BLaER1 treated with 17β-estradiol and CSF1 and Interleukin-3, amounts not matched to agents 10 nM and 100 nM (cell line): ENCODE measurements around the gene CARF.

Experiments used
- H3K27ac ChIP-seq, 11 experiments: shearing (Covaris generic); formaldehyde crosslinking; 2 replicates each; pipeline ENCODE4 v1.8.1; 2022
- H3K27me3 ChIP-seq, 11 experiments: shearing (Covaris generic); formaldehyde crosslinking; 2 replicates each; pipeline ENCODE4 v1.8.1; 2022
- H3K36me3 ChIP-seq, 11 experiments: shearing (Covaris generic); formaldehyde crosslinking; 2 replicates each; pipeline ENCODE4 v1.8.1; 2022
- H3K4me1 ChIP-seq, 10 experiments: shearing (Covaris generic); formaldehyde crosslinking; 2 replicates each; pipeline ENCODE4 v1.8.1; 2022
- H3K4me2 ChIP-seq, 11 experiments: shearing (Covaris generic); formaldehyde crosslinking; 2 replicates each; pipeline ENCODE4 v1.8.1; 2022
- H3K4me3 ChIP-seq, 10 experiments: shearing (Covaris generic); formaldehyde crosslinking; 2 replicates each; pipeline ENCODE4 v1.8.1; 2022
- H3K9ac ChIP-seq, 11 experiments: shearing (Covaris generic); formaldehyde crosslinking; 2 replicates each; pipeline ENCODE4 v1.8.1; 2022
- H3K9me3 ChIP-seq, 11 experiments: shearing (Covaris generic); formaldehyde crosslinking; replicated peaks in 1 of 11; 2 replicates each; pipeline ENCODE4 v1.8.1; 2022
- H4K20me1 ChIP-seq, 11 experiments: shearing (Covaris generic); formaldehyde crosslinking; 2 replicates each; pipeline ENCODE4 v1.8.1; 2022
- Cebpa-rat ChIP-seq, 11 experiments: shearing (Covaris generic); IDR thresholded peaks; 2 replicates each; pipeline ENCODE4 v1.8.1; 2022

Gene CARF

GRCh38 chr2:202918860-202919259 lies 6.8 kb downstream of the CARF start:
- peaks cover 15 to 41% (median 22%) of the 10 kb centered on the region in 11 experiments; a peak in 19 of 22 replicates for H3K36me3 ChIP-seq
- H3K4me1 ChIP-seq, result no peaks in the 10 kb centered on the region
- no peaks in the 10 kb centered on the region for H4K20me1 ChIP-seq
- no peak overlapping the region for H3K9ac ChIP-seq
- no peak overlapping the region for H3K4me3 ChIP-seq
- no peak overlapping the region for H3K4me2 ChIP-seq
- H3K27me3 ChIP-seq, result no peaks in the 10 kb centered on the region
- H3K9me3 ChIP-seq, result peaks cover 0 to 9% (median 0%) of the 10 kb centered on the region in 11 experiments; a peak in 2 of 22 replicates
- H3K27ac ChIP-seq, result no peak overlapping the region
- TF ChIP-seq Cebpa-rat (IDR thresholded peaks at IDR 0.05), result no peak

GRCh38 chr2:202932425-202933138 lies 20.5 kb downstream of the CARF start:
- TF ChIP-seq Cebpa-rat (IDR thresholded peaks at IDR 0.05), result no peak
- no peak overlapping the region for H3K9ac ChIP-seq
- no peaks in the 10 kb centered on the region for H4K20me1 ChIP-seq
- H3K36me3 ChIP-seq, result peaks cover 12 to 52% (median 28%) of the 10 kb centered on the region in 11 experiments; a peak in 20 of 22 replicates
- no peaks in the 10 kb centered on the region for H3K27me3 ChIP-seq
- no peak overlapping the region for H3K4me2 ChIP-seq
- H3K27ac ChIP-seq, result no peak overlapping the region
- H3K4me3 ChIP-seq, result no peak overlapping the region
- peaks cover 0 to 12% (median 9%) of the 10 kb centered on the region in 11 experiments; a peak in 10 of 22 replicates for H3K9me3 ChIP-seq
- no peaks in the 10 kb centered on the region for H3K4me1 ChIP-seq

- H4K20me1 ChIP-seq, result no peaks in the 10 kb centered on the region
- peaks cover 12 to 47% (median 25%) of the 10 kb centered on the region in 11 experiments; a peak in 19 of 22 replicates for H3K36me3 ChIP-seq
- peaks cover 0 to 12% (median 9%) of the 10 kb centered on the region in 11 experiments; a peak in 10 of 22 replicates for H3K9me3 ChIP-seq
- no peak for TF ChIP-seq Cebpa-rat (IDR thresholded peaks at IDR 0.05)
- no peaks in the 10 kb centered on the region for H3K4me1 ChIP-seq
- no peak overlapping the region for H3K9ac ChIP-seq
- no peak overlapping the region for H3K4me3 ChIP-seq
- H3K4me2 ChIP-seq, result no peak overlapping the region
- no peak overlapping the region for H3K27ac ChIP-seq
- no peaks in the 10 kb centered on the region for H3K27me3 ChIP-seq
Observed at GRCh38 chr2:202933139-202933510, 21.1 kb downstream of the CARF start.

GRCh38 chr2:202933958-202934357 lies 21.9 kb downstream of the CARF start:
- no peak overlapping the region for H3K27ac ChIP-seq
- H3K9me3 ChIP-seq, result peaks cover 0 to 15% (median 9%) of the 10 kb centered on the region in 11 experiments; a peak in 10 of 22 replicates
- no peak for TF ChIP-seq Cebpa-rat (IDR thresholded peaks at IDR 0.05)

GRCh38 chr2:202934456-202934855 lies 22.4 kb downstream of the CARF start:
- Histone ChIP-seq H3K4me2 (no peak overlapping the region), H3K27me3 (no peaks in the 10 kb centered on the region), H3K9ac (no peak overlapping the region), H3K9me3 (peaks cover 0 to 15% (median 9%) of the 10 kb centered on the region in 11 experiments; a peak in 10 of 22 replicates), H3K27ac (no peak overlapping the region), H3K36me3 (peaks cover 17 to 57% (median 34%) of the 10 kb centered on the region in 11 experiments; a peak in 20 of 22 replicates), H3K4me3 (no peak overlapping the region), H3K4me1 (no peaks in the 10 kb centered on the region), H4K20me1 (no peaks in the 10 kb centered on the region)
- TF ChIP-seq Cebpa-rat (IDR thresholded peaks at IDR 0.05), result no peak

More at GRCh38 chr2:202933958-202934357, 21.9 kb downstream of the CARF start:
- Histone ChIP-seq H3K27me3 (no peaks in the 10 kb centered on the region), H3K4me1 (no peaks in the 10 kb centered on the region), H3K4me3 (no peak overlapping the region), H3K36me3 (peaks cover 17 to 55% (median 29%) of the 10 kb centered on the region in 11 experiments; a peak in 20 of 22 replicates), H3K9ac (no peak overlapping the region), H3K4me2 (no peak overlapping the region), H4K20me1 (no peaks in the 10 kb centered on the region)

GRCh38 chr2:202938960-202939359 lies 26.9 kb downstream of the CARF start:
- no peak overlapping the region for H3K9ac ChIP-seq
- H3K27ac ChIP-seq, result no peak overlapping the region
- H3K9me3 ChIP-seq, result 0 out of 22 replicates have a peak, but pooled peaks cover 0 to 4% (median 0%) of the 10 kb centered on the region in 11 experiments
- no peaks in the 10 kb centered on the region for H3K27me3 ChIP-seq
- TF ChIP-seq Cebpa-rat (IDR thresholded peaks at IDR 0.05), result no peak
- no peak overlapping the region for H3K4me2 ChIP-seq
- H3K4me1 ChIP-seq, result no peaks in the 10 kb centered on the region
- H3K4me3 ChIP-seq, result no peak overlapping the region
- H3K36me3 ChIP-seq, result peaks cover 12 to 56% (median 26%) of the 10 kb centered on the region in 11 experiments; a peak in 17 of 22 replicates
- no peaks in the 10 kb centered on the region for H4K20me1 ChIP-seq

GRCh38 chr2:202941771-202942170 lies 29.7 kb downstream of the CARF start:
- no peak for TF ChIP-seq Cebpa-rat (IDR thresholded peaks at IDR 0.05)
- Histone ChIP-seq H3K9me3 (peaks cover 10 to 21% (median 15%) of the 10 kb centered on the region in 11 experiments; a peak in 19 of 22 replicates), H3K36me3 (peaks cover 22 to 63% (median 39%) of the 10 kb centered on the region in 11 experiments; a peak in 19 of 22 replicates), H3K9ac (no peak overlapping the region), H3K4me2 (no peak overlapping the region), H3K4me3 (no peak overlapping the region), H3K27ac (no peak overlapping the region), H4K20me1 (no peaks in the 10 kb centered on the region), H3K27me3 (no peaks in the 10 kb centered on the region), H3K4me1 (no peaks in the 10 kb centered on the region)

- Histone ChIP-seq H3K9me3 (peaks cover 27 to 38% (median 35%) of the 10 kb centered on the region in 11 experiments), H3K27me3 (no peaks in the 10 kb centered on the region), H3K4me2 (no peak overlapping the region), H3K4me1 (no peaks in the 10 kb centered on the region), H3K4me3 (no peak overlapping the region), H3K27ac (no peak overlapping the region), H3K36me3 (peaks cover 15 to 63% (median 42%) of the 10 kb centered on the region in 11 experiments; a peak in 20 of 22 replicates), H3K9ac (no peak overlapping the region), H4K20me1 (no peaks in the 10 kb centered on the region)
- TF ChIP-seq Cebpa-rat (IDR thresholded peaks at IDR 0.05), result no peak
Observed at GRCh38 chr2:202944408-202944807, 32.3 kb downstream of the CARF start.

- TF ChIP-seq Cebpa-rat (IDR thresholded peaks at IDR 0.05), result no peak
- H3K4me1 ChIP-seq, result no peaks in the 10 kb centered on the region
- H3K9ac ChIP-seq, result no peak overlapping the region
- no peak overlapping the region for H3K4me2 ChIP-seq
- no peak overlapping the region for H3K4me3 ChIP-seq
- no peaks in the 10 kb centered on the region for H4K20me1 ChIP-seq
- peaks cover 15 to 59% (median 39%) of the 10 kb centered on the region in 11 experiments; a peak in 20 of 22 replicates for H3K36me3 ChIP-seq
- no peak overlapping the region for H3K27ac ChIP-seq
- H3K27me3 ChIP-seq, result no peaks in the 10 kb centered on the region
- H3K9me3 ChIP-seq, result peaks cover 27 to 38% (median 35%) of the 10 kb centered on the region in 11 experiments
Observed at GRCh38 chr2:202944816-202945215, 32.7 kb downstream of the CARF start.
